GM12891 (cell line): ENCODE data around the gene STX12.

Source experiments
- POLR2A ChIP-seq: IDR thresholded peaks from 2 replicates; pipeline ENCODE4 v1.6.1; 2011; ENCODE audit warnings: low read depth, low read length, control low read depth
- POLR2AphosphoS5 ChIP-seq: IDR thresholded peaks from 2 replicates; pipeline ENCODE4 v1.6.1; 2011; ENCODE audit warnings: low read depth, low read length, control low read depth
- SPI1 ChIP-seq: IDR thresholded peaks from 2 replicates; pipeline ENCODE4 v1.6.1; 2011; ENCODE audit warnings: low read depth, low read length, control low read depth
- TAF1 ChIP-seq: IDR thresholded peaks from 2 replicates; pipeline ENCODE4 v1.6.1; 2011; ENCODE audit warnings: low read depth, low read length, control low read depth

- TF ChIP-seq POLR2A (no peak), POLR2AphosphoS5 (no peak), TAF1 (no peak), SPI1 (no peak)
Observed at GRCh38 chr1:27873671-27874384, 100.8 kb downstream of the STX12 start.
